Activated CD4-positive, alpha-beta T cell treated with anti-CD3 and anti-CD28 coated beads for 24 hours (primary cell): Measurements from ENCODE around the gene SLC34A2.
"Not testable (repeated sequence)": the region's sequence is repeated elsewhere in the genome, so short reads cannot be mapped to it uniquely, and the experiment has no call there.

ENCODE experiments used
- DNase-seq, 2 donors: peaks; one replicate each; pipeline ENCODE4 v3.0.0-alpha.2; 2020; ENCODE audit warnings: low read depth in 2 of 2

The SLC34A2 gene

DNA sequence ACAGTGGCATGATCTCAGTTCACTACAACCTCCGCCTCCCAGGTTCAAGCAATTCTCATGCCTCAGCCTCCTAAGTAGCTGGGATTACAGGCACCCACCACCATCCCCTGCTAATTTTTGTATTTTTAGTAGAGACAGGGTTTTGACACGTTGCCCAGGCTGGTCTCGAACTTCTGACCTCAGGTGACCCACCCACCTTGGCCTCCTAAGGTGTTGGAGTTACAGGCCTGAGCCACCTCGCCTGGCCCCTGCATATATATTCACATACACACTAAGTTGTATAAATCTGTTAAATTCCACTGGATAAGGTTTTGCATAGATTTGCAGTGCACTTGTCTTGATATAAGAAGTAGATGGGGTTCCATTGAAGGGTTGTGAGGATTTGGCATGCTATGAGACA lies 5.8 kb downstream of the SLC34A2 start:
- not testable (repeated sequence) for DNase-seq

- no peak for DNase-seq
Observed at GRCh38 chr4:25662306-25662705, 6.7 kb downstream of the SLC34A2 start.

DNA sequence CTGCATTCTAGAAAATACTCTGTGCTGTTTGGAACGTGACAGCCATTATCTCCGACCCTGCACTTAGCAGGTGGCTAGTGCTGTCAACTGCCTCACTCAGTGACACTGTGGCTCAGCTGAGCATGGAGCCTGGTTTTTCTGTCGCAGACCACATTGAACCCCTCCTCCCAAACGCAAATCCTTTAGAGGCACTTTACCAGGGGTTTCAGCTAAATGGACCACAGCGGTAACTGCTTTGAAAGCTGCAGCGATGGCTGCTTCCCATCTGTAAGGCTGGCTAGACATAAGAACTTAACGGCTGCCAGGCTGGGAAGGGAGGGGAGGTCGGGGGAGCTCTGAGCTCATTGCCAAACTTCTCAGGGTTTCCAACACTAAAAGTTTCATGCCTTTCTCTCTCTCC lies 8.1 kb downstream of the SLC34A2 start:
- DNase-seq, result no peak

- no peak for DNase-seq
Observed at GRCh38 chr4:25666031-25666630, 10.5 kb downstream of the SLC34A2 start.

- no peak for DNase-seq
Observed at GRCh38 chr4:25667931-25668557, 12.4 kb downstream of the SLC34A2 start.

GRCh38 chr4:25670991-25671390 lies 15.3 kb downstream of the SLC34A2 start:
- DNase-seq, result no peak

DNA sequence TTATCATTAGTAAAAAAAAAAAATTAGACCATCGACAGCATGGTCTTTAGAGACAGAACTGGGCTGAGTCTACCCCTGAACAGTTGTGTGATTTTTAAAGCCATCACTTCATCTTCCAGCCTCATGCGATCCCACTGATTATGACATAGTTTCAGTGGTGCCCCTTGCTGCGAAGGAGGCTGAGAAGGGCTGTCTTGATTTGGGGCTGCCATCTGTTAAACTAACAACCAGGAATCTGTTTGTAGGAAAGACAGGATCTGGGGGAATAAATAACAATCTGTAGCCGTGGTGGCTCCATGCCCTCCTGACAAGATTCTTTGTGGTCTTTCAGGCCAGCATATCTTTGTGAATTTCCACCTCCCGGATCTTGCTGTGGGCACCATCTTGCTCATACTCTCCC lies 17.1 kb downstream of the SLC34A2 start:
- no peak for DNase-seq

DNA sequence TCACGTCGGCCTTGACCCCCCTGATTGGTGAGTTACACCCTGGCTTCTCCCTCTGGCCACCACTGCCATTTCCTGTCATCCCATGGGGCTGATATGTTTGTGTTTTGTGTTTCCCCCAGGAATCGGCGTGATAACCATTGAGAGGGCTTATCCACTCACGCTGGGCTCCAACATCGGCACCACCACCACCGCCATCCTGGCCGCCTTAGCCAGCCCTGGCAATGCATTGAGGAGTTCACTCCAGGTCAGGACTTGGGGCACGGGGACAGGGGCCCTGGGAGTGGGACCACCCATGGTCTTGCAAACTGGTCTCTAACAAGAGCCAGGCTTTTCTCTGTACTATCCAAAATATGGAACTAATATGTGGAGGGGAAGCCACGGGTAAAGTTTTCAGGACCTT lies 18.7 kb downstream of the SLC34A2 start:
- DNase-seq, result no peak

DNA sequence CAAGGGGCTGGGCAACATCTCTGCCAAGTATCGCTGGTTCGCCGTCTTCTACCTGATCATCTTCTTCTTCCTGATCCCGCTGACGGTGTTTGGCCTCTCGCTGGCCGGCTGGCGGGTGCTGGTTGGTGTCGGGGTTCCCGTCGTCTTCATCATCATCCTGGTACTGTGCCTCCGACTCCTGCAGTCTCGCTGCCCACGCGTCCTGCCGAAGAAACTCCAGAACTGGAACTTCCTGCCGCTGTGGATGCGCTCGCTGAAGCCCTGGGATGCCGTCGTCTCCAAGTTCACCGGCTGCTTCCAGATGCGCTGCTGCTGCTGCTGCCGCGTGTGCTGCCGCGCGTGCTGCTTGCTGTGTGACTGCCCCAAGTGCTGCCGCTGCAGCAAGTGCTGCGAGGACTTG lies 20.6 kb downstream of the SLC34A2 start:
- DNase-seq, result no peak

GRCh38 chr4:25677157-25677556 lies 21.5 kb downstream of the SLC34A2 start:
- no peak for DNase-seq

GRCh38 chr4:25677943-25678342 lies 22.3 kb downstream of the SLC34A2 start:
- no peak for DNase-seq

DNA sequence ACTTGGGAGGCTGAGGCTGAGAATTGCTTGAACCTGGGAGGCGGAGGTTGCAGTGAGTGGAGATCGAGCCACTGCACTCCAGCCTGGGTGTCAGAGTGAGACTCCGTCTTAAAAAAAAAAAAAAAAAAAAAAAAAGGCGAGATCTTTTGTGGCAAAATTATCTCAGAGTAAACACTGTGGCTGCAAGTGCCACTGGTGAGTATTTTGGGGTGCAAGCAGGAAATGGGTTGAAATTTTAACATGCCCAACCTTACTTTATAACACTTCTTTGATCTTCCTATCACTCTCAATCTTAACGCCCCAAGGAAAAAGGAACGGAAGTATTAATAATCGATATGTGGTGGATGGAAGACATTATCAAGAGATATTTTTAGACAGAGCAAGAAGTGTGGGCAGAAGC lies 32.1 kb downstream of the SLC34A2 start:
- no peak for DNase-seq

DNA sequence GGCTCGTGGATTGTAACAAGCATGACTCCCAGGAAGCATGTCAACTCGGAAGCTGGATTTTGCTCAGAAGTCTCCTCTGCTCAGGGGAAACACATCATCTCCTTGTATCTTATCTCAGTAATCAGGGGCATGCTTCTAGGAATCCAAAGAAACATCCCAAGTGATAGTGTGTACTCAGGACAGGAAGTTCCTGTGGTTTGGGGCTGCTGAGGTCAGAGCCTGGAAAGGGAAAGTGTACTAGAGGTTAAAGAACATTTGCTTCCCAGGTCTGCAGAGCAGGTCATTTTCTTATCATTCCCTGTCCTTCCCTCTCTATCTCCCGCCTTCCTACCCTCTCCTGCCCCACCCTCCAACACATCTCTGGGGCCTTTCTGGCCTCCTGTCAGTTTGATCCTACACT lies 38.8 kb downstream of the SLC34A2 start:
- no peak for DNase-seq

- no peak for DNase-seq
Observed at GRCh38 chr4:25696409-25696808, 40.8 kb downstream of the SLC34A2 start.

GRCh38 chr4:25697516-25697915 lies 41.9 kb downstream of the SLC34A2 start:
- DNase-seq, result no peak

- no peak for DNase-seq
Observed at GRCh38 chr4:25700661-25701060, 45.0 kb downstream of the SLC34A2 start.

DNA sequence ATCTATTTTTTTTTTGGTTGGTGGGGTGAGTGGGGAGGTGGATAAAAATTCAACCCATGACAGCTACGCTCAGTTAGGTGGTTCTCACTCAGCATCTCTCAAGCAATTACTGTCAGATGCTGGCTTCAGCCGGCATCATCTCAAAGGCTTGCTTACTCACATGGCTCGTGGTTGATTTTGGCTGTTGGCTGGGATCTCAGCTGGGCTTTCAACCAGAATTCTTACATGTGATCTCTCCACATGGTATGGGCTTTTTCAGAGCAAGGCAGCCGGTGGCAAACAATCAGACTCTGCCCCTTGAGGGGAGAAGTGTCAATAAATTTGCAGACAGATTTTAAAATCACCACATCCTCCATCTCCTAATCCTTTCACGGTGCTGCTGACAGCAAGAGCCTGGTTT lies 47.2 kb downstream of the SLC34A2 start:
- DNase-seq, result no peak

GRCh38 chr4:25703731-25704388 lies 48.2 kb downstream of the SLC34A2 start:
- DNase-seq, result no peak

- DNase-seq, result no peak
Observed at GRCh38 chr4:25704516-25704915, 48.9 kb downstream of the SLC34A2 start.

DNA sequence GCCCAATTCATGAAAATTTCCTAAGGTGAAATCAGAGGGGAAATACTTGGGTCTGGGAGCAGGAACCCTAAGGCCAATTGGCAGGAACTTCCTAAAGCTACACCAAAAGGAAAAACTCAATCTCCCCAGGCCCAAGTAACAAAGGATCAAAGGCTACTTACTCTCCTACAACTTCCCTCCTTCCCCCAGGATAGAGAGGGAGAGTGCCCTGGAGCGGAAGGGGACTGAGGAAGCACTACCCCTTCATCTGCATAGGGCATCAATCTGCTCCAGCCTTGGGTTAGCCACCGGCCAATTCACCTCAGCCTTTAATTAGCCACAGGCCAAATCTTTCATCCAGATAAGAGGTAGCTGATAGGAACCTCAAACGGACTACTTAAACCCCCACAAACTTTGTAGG lies 55.0 kb downstream of the SLC34A2 start:
- DNase-seq, result no peak

DNA sequence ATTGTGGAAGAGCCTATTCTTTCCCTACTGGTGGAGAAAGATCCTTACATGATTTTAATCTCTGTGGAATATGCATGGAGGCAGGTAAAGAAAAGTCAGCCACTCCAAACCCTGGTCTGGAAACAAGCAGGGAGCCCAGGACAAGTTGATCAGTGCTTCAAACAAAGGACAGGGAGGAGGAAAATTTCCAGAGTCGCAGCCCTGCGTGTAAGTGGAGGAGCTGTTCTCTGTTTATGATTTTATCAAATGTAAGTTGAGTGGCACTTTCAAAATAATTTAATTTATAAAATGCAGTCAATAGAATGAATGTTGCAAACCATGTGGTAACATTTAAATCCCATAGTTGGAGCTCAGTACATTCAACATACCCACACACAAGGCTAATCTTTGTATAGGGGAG lies 57.0 kb downstream of the SLC34A2 start:
- DNase-seq, result no peak

DNA sequence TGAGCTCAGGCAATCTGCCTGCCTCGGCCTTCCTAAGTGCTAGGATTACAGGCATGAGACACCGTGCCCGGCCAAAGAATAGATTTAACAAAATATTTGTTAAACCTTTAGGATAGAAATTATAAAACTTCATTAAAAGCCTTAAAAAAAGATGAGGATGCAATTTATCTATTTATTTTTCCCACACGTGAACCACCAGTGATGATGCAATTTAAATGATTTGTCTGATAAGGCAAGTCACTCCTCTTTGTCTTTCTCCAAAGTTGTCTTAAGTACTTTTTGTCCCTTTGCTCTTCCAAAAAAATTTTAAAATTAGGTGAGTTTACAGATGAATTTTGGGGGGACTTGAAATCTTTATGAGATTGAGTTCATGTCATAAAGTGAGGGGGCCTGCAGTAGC lies 58.2 kb downstream of the SLC34A2 start:
- no peak for DNase-seq

DNA sequence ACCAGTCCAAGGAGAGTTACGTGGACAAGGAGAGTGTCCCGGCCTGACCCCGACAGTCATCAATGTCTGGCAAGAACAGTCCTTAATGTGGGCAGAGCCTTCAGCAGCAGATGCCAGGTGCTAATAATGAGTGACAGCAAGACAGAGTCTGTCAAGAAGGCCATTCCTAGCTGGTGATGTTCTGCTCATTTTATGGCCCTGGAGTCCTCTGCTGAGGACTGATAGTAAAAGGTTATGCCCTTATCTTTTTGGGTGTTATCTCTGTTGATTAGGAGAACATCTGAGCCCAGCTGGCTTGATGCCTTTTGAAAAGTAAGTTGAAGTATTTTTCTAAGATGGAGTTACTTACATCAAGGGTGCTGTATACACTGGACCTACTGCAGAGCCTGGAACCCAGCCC lies 67.3 kb downstream of the SLC34A2 start:
- DNase-seq, result no peak

DNA sequence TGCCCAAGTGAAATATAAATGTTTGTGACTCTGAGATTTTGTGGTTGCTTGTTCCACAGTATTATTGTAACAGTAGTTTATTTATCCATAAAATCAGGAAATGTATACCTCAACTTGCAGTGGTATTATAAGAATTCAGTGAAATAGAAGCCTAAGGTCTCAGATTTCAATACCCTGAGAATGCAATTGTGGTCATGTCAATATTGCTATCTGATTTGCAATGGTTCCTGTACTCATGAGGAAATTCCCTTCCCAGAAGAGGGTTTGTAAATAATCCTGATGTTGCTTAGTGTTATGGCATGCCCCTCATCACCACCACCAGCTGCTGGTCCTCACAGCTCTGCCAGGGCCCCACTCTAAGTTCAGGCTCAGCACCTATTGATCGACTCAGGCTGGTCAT lies 67.8 kb downstream of the SLC34A2 start:
- DNase-seq, result no peak
